HEK293 (cell line): ENCODE measurements around the gene ABLIM3.

Experiments used
- CTCF ChIA-PET: fragments of 350-600 bp; formaldehyde crosslinking; extraction: SDS; loops from one replicate; lab custom pipeline; 2021; ENCODE audit warnings: antibody characterized with exemption; lab: Yijun Ruan, JAX
- POLR2A ChIA-PET: fragments of 300-600 bp; formaldehyde crosslinking; extraction: SDS; loops from one replicate; lab custom pipeline; 2020; ENCODE audit warnings: antibody characterized with exemption, inconsistent platforms; lab: Yijun Ruan, JAX
- H3K27ac ChIP-seq: fragments of 200-500 bp; sonication (Bioruptor generic); 2 replicates; pipeline ENCODE4 v1.5.1; 2014; ENCODE audit warnings: low read depth, low read length, control low read depth, inconsistent platforms; ENCODE audit errors: extremely low read depth
- H3K36me3 ChIP-seq, 2 experiments: fragments of 200-500 bp in 1 of 2; sonication (Bioruptor generic) in 1 of 2; 1 replicate in 1 of 2; 2 replicates in 1 of 2; pipeline ENCODE4 v1.5.1; 2014 to 2017; ENCODE audit warnings: inconsistent platforms in 2 of 2, low read length in 2 of 2; ENCODE audit not compliant: control insufficient read depth in 2 of 2, insufficient read depth in 1 of 2
- H3K4me1 ChIP-seq: fragments of 200-500 bp; sonication (Bioruptor generic); 2 replicates; pipeline ENCODE4 v1.5.1; 2014; ENCODE audit warnings: mild to moderate bottlenecking, low read length, inconsistent platforms; ENCODE audit not compliant: control insufficient read depth, insufficient read depth
- H3K4me3 ChIP-seq: 2 replicates; pipeline ENCODE4 v1.5.1; 2011; ENCODE audit warnings: low read depth, mild to moderate bottlenecking, control low read depth, low read length, moderate library complexity
- H3K9me3 ChIP-seq: fragments of 200-500 bp; sonication (Bioruptor generic); 2 replicates; pipeline ENCODE4 v1.5.1; 2014; ENCODE audit warnings: low read depth, low read length, inconsistent platforms; ENCODE audit not compliant: control insufficient read depth, insufficient read depth
- BCL11B ChIP-seq: fragments of 450-650 bp; formaldehyde crosslinking; IDR thresholded peaks from 2 replicates; pipeline ENCODE4 v1.5.1; 2016; ENCODE audit warnings: low read depth, missing biosample characterization, missing genetic modification characterization
- CTCF ChIP-seq: fragments of 450-650 bp; formaldehyde crosslinking; IDR thresholded peaks from 2 replicates; pipeline ENCODE4 v1.5.1; 2016; ENCODE audit warnings: missing biosample characterization, missing genetic modification characterization
- MYNN ChIP-seq: fragments of 450-650 bp; formaldehyde crosslinking; IDR thresholded peaks from 2 replicates; pipeline ENCODE4 v1.5.1; 2016; ENCODE audit warnings: missing biosample characterization, missing genetic modification characterization, borderline replicate concordance
- REPIN1 ChIP-seq: fragments of 450-650 bp; formaldehyde crosslinking; IDR thresholded peaks from 2 replicates; pipeline ENCODE4 v1.5.1; 2017; ENCODE audit warnings: missing biosample characterization, missing genetic modification characterization, low read depth
- YY2 ChIP-seq: fragments of 450-650 bp; formaldehyde crosslinking; IDR thresholded peaks from 2 replicates; pipeline ENCODE4 v1.5.1; 2016; ENCODE audit warnings: missing biosample characterization, missing genetic modification characterization
- ZFP37 ChIP-seq: fragments of 450-650 bp; formaldehyde crosslinking; IDR thresholded peaks from 2 replicates; pipeline ENCODE4 v1.5.1; 2016; ENCODE audit warnings: missing biosample characterization, missing genetic modification characterization
- ZFP69B ChIP-seq: fragments of 450-650 bp; formaldehyde crosslinking; IDR thresholded peaks from 2 replicates; pipeline ENCODE4 v1.5.1; 2016; ENCODE audit warnings: missing biosample characterization, missing genetic modification characterization
- ZNF112 ChIP-seq: fragments of 450-650 bp; formaldehyde crosslinking; IDR thresholded peaks from 2 replicates; pipeline ENCODE4 v1.5.0; 2017; ENCODE audit warnings: missing biosample characterization, missing genetic modification characterization
- ZNF2 ChIP-seq: fragments of 450-650 bp; formaldehyde crosslinking; IDR thresholded peaks from 2 replicates; pipeline ENCODE4 v1.5.1; 2016; ENCODE audit warnings: missing biosample characterization, missing genetic modification characterization
- ZNF266 ChIP-seq: fragments of 450-650 bp; formaldehyde crosslinking; IDR thresholded peaks from 2 replicates; pipeline ENCODE4 v1.5.1; 2016; ENCODE audit warnings: missing biosample characterization, missing genetic modification characterization, low read depth
- ZNF350 ChIP-seq: fragments of 450-650 bp; formaldehyde crosslinking; IDR thresholded peaks from 2 replicates; pipeline ENCODE4 v1.5.0; 2017; ENCODE audit warnings: missing biosample characterization, mild to moderate bottlenecking, missing genetic modification characterization
- ZNF510 ChIP-seq: fragments of 450-650 bp; formaldehyde crosslinking; IDR thresholded peaks from 2 replicates; pipeline ENCODE4 v1.5.1; 2018; ENCODE audit warnings: mild to moderate bottlenecking, missing genetic modification characterization, missing biosample characterization; ENCODE audit not compliant: insufficient replicate concordance
- ZNF621 ChIP-seq: fragments of 450-650 bp; formaldehyde crosslinking; IDR thresholded peaks from 2 replicates; pipeline ENCODE4 v1.5.1; 2017; ENCODE audit warnings: missing biosample characterization, missing genetic modification characterization
- ZNF701 ChIP-seq: fragments of 450-650 bp; formaldehyde crosslinking; IDR thresholded peaks from 2 replicates; pipeline ENCODE4 v1.5.1; 2016; ENCODE audit warnings: missing biosample characterization, missing genetic modification characterization
- ZNF776 ChIP-seq: fragments of 450-650 bp; formaldehyde crosslinking; IDR thresholded peaks from 2 replicates; pipeline ENCODE4 v1.5.0; 2017; ENCODE audit warnings: missing biosample characterization, missing genetic modification characterization, borderline replicate concordance
- ZSCAN23 ChIP-seq: fragments of 450-650 bp; formaldehyde crosslinking; IDR thresholded peaks from 2 replicates; pipeline ENCODE4 v1.5.1; 2016; ENCODE audit warnings: missing biosample characterization, missing genetic modification characterization
- TF ChIP-seq, protein P1 (sequence below): fragments of 450-650 bp; IDR thresholded peaks from 2 replicates; pipeline ENCODE4 v1.5.1; 2018; ENCODE audit warnings: missing biosample characterization, missing genetic modification characterization
- TF ChIP-seq, protein P2 (sequence below): fragments of 450-650 bp; formaldehyde crosslinking; IDR thresholded peaks from 2 replicates; pipeline ENCODE4 v1.5.1; 2016; ENCODE audit warnings: missing biosample characterization, missing genetic modification characterization
- TF ChIP-seq, protein P3 (sequence below): fragments of 450-650 bp; formaldehyde crosslinking; IDR thresholded peaks from 2 replicates; pipeline ENCODE4 v1.5.1; 2017; ENCODE audit warnings: missing biosample characterization, missing genetic modification characterization
- TF ChIP-seq, protein P4 (sequence below): fragments of 450-650 bp; formaldehyde crosslinking; IDR thresholded peaks from 2 replicates; pipeline ENCODE4 v1.5.1; 2016; ENCODE audit warnings: missing biosample characterization, missing genetic modification characterization

Gene ABLIM3

GRCh38 chr5:149123211-149123610, 18.1 kb upstream of the ABLIM3 start:
- no peaks in the 10 kb centered on the region for H3K9me3 ChIP-seq
- ChIA-PET CTCF (interaction anchor here (0.7 to 19.6 kb wide), 4 partner anchors 109 to 387 kb away, joined by 3 to 395 read pairs (median 5); no protein-coding TSS in a partner anchor), POLR2A (no interaction called here)
- H3K36me3 ChIP-seq = no peaks in the 10 kb centered on the region
- no peak overlapping the region for H3K4me3 ChIP-seq
- H3K27ac ChIP-seq = no peak overlapping the region
- H3K4me1 ChIP-seq = peaks cover 5% of the 10 kb centered on the region
- TF ChIP-seq, protein P1, sequence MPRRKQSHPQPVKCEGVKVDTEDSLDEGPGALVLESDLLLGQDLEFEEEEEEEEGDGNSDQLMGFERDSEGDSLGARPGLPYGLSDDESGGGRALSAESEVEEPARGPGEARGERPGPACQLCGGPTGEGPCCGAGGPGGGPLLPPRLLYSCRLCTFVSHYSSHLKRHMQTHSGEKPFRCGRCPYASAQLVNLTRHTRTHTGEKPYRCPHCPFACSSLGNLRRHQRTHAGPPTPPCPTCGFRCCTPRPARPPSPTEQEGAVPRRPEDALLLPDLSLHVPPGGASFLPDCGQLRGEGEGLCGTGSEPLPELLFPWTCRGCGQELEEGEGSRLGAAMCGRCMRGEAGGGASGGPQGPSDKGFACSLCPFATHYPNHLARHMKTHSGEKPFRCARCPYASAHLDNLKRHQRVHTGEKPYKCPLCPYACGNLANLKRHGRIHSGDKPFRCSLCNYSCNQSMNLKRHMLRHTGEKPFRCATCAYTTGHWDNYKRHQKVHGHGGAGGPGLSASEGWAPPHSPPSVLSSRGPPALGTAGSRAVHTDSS = no peak
- TF ChIP-seq ZNF701 (tag by site-specific recombination) (no peak), REPIN1 (tag by site-specific recombination) (no peak), CTCF (no peak), ZNF776 (tag by site-specific recombination) (no peak), BCL11B (tag by site-specific recombination) (no peak), YY2 (no peak), MYNN (tag by site-specific recombination) (no peak), ZNF621 (tag by site-specific recombination) (no peak), ZSCAN23 (tag by site-specific recombination) (no peak), ZFP37 (tag by site-specific recombination) (no peak), ZNF350 (no peak), ZNF2 (no peak), ZNF266 (tag by site-specific recombination) (no peak), ZFP69B (tag by site-specific recombination) (no peak), ZNF112 (tag by site-specific recombination) (no peak), ZNF510 (tag by site-specific recombination) (no peak)
- TF ChIP-seq, protein P2, sequence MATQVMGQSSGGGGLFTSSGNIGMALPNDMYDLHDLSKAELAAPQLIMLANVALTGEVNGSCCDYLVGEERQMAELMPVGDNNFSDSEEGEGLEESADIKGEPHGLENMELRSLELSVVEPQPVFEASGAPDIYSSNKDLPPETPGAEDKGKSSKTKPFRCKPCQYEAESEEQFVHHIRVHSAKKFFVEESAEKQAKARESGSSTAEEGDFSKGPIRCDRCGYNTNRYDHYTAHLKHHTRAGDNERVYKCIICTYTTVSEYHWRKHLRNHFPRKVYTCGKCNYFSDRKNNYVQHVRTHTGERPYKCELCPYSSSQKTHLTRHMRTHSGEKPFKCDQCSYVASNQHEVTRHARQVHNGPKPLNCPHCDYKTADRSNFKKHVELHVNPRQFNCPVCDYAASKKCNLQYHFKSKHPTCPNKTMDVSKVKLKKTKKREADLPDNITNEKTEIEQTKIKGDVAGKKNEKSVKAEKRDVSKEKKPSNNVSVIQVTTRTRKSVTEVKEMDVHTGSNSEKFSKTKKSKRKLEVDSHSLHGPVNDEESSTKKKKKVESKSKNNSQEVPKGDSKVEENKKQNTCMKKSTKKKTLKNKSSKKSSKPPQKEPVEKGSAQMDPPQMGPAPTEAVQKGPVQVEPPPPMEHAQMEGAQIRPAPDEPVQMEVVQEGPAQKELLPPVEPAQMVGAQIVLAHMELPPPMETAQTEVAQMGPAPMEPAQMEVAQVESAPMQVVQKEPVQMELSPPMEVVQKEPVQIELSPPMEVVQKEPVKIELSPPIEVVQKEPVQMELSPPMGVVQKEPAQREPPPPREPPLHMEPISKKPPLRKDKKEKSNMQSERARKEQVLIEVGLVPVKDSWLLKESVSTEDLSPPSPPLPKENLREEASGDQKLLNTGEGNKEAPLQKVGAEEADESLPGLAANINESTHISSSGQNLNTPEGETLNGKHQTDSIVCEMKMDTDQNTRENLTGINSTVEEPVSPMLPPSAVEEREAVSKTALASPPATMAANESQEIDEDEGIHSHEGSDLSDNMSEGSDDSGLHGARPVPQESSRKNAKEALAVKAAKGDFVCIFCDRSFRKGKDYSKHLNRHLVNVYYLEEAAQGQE = no peak
- TF ChIP-seq, protein P3, sequence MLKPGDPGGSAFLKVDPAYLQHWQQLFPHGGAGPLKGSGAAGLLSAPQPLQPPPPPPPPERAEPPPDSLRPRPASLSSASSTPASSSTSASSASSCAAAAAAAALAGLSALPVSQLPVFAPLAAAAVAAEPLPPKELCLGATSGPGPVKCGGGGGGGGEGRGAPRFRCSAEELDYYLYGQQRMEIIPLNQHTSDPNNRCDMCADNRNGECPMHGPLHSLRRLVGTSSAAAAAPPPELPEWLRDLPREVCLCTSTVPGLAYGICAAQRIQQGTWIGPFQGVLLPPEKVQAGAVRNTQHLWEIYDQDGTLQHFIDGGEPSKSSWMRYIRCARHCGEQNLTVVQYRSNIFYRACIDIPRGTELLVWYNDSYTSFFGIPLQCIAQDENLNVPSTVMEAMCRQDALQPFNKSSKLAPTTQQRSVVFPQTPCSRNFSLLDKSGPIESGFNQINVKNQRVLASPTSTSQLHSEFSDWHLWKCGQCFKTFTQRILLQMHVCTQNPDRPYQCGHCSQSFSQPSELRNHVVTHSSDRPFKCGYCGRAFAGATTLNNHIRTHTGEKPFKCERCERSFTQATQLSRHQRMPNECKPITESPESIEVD = no peak
- TF ChIP-seq, protein P4, sequence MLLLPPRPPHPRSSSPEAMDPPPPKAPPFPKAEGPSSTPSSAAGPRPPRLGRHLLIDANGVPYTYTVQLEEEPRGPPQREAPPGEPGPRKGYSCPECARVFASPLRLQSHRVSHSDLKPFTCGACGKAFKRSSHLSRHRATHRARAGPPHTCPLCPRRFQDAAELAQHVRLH (tag by site-specific recombination) = no peak
- TF ChIP-seq, all 188 proteins: peak for 0
